ENCODE data around the gene ZMYND8.
"Not testable (repeated sequence)": the region's sequence is repeated elsewhere in the genome, so short reads cannot be mapped to it uniquely, and the experiment has no call there.

The ZMYND8 gene

DNA sequence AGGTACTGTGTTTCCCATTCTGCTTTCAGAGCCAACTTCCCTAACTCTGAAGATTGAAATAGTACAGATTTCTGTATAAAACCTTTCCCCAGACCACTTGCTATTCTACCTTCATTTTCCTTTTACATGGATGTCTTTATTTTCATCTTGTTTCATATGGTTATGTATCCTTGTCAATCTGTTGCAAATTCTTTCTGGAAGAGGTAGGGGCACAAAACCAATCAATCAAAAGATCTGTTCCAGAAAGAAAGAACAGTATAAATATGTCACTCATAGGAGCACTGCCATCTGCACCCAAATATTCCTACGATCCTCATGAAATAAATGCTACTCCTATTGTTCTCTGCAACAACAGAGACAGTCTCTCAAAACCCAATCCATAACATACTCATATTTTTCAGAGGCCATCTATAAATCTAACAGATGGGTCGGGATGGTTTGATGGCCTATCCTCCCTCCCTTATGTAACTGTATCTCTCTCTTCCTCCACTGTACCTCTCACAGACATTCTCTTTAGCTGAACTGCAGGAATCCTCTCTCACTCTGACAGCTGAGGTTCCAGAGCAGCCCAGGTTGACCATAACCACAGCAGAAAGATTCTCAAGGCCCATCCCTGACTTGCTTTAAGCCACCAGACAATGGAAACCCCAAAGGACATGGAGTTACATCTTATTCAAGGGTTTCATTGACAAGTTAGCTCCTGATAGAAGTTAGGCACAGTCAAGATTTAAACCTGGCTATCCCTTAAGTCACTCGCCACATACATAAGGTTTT lies 112.8 kb downstream of the ZMYND8 start:
- DNase-seq: no peak

DNA sequence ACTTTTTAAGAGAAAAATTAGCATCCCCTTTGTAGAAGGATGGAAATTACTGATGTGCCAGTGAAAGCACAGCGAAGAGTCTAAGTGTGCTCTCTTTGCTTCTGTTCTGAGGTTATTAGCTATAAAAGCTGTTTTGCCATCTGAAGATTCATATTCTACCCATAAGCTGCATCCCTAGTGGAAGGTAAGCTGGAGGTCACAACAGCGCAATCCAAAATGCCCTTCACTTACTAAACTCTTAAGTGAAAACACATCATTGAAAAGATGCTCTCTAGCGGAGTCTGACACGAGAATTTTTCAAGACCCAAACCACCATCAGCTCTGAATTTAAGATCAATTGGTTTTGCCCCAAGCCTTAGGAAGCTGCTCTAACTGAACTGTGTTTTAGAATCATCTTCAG lies 113.5 kb downstream of the ZMYND8 start:
- no peak for DNase-seq

DNA sequence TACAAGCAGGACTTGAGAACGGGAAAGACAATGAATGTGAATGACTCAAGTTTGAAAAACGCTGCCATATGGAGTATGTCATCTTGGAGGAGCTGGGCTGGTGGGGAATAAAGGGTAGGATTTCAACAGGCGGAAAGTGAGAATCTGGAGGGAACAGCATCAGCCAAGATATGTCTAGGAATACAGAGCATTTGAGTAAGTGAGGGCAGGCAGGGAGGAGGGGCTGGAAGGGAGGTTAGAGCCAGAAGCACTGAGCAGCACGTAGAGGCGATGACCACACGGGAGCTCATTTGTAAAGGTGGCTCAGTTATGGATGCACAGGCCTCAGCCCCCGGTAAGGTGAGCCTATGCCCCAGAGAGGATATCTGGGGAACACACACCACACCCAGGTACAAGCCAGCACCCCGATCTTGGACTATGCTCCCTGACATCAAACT lies 115.1 kb downstream of the ZMYND8 start:
- DNase-seq: no peak

DNA sequence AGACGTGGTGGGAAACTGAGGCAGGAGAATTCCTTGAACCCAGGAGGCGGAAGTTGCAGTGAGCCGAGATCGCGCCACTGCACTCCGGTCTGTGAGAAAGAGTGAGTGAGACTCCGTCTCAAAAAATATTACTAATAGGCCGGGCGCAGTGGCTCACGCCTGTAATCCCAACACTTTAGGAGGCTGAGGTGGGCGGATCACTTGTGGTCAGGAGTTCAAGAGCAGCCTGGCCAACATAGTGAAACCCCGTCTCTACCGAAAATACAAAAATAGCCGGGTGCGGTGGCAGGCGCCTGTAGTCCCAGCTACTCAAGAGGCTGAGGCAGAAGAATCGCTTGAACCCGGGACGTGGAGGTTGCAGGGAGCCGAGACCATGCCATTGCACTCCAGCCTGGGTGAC lies 116.4 kb downstream of the ZMYND8 start:
- not testable (repeated sequence) for DNase-seq

DNA sequence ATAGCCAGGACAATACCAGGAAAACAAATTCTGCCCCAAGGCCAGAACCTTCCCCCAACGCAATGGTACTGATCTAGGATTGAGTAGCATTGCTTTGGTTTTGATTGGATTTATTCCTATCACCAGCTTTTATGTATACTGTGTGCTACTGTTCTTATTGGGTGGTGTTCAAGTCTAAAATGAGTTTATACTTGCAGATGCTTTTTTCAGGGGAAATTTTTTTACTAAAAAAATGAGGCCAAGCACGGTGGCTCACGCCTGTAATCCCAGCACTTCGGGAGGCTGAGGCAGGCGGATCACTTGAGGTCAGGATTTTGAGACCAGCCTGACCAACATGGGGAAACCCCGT lies 116.8 kb downstream of the ZMYND8 start:
- DNase-seq: no peak

DNA sequence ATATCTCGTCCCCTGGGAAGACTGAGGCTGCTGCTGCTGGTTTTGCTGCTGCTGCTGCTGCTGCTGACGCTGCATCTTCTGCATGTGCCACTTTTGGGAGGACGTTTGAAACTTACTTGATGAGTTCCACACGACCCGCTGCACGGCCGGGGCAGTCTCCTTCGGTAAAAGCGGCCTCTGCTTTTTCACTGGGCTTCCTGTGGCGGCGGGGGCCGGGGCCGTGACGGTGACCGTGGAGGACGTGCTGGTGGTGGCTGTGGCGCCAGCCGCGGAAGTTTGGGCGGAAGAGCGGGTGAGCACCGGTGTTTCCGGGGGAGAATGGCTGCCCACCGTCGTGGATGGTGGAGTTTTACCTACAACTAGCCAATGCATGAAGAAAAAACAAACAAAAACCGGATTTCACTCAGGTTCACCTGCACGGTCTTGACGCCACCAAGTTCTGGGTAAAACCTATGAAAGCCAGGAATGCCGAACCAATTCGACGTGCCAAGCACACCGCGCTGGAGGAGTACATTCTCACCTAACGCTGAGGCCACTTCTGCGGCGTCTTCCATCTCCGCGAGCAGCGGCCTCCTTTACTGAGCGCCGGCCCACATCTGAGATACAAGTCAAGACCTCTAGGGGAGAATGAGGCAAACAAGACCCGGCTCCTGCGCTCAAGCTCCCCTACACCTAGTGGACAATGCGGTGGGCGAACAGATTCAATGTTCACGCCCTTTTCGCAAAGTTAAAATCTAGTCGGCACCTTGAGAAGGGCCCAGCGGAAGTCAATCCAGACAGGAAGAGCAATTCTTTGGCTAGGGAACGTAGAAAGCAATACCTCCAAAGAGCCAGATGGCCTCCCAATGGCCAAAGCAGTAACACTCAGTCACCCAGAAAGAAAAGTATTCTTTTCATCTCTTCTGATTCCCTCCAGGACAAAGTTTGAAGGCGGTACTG lies 117.5 kb downstream of the ZMYND8 start:
- no peak for DNase-seq

DNA sequence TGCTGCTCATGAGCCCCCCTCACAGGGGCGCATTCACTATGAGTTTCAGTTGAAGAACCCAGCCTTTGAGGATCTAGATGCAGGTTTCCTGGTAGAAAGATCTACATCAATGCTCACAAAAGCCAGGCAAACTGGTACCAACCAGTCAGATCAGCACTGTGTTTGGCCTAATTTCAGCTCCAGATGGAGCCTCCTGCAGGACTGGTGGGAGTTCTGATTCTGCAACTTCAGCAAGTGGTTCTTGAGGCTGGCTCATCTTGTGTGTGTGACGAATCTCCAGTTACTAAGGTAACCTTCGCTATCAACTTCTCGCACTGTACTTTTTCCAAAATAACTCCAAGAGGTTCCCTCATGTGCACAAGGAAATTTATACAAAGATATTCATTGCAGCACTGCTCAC lies 118.8 kb downstream of the ZMYND8 start:
- no peak for DNase-seq

DNA sequence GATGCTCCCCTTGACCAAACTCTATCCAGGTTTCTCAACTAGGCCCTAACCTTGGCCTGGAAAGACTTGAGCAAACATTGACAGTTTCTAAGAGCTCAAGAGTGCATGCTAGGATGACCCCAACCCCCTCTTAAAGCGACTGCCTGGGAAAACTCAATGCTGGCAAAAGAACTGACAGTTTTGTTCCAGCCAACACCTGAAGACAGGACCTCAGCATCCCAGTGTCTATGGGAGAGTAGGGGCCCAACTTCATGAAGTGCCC lies 119.9 kb downstream of the ZMYND8 start:
- no peak for DNase-seq

DNA sequence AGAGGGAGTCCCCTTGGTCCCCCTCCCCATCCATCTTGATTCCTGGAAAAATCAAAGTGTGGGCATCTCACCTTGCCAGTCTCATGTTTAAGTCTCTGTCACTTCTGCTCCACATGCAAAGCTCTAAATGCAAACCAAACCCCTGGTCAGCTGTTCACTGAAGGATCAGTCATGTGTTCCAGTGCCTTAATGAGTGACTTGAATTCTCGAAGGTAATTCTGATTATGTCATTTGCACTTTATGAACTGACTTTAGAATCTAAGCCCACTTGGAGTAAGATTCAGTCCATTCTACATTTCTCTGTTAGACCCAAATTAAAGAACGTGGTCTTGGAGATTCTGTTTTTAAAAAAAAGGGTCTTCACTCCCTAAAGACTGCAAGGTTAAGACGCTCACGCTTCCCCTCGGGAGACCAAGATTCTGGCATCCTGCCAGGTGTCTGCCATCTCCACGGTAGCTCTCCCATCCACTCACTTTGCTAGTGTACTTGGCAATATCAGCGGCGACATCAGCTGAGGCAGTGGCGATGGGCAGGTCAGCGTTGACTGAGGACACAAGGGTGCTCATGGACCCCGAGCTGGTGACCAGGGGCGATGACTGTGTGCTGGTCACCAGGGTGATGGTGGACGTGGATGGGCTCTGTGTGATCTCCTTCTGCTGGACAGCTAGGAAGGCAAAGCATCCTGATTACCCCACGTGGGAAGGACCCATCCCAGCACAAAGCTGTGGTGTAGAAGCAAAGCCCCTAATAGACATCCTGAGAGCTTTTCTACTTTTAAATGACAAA lies 120.5 kb downstream of the ZMYND8 start:
- no peak for DNase-seq

DNA sequence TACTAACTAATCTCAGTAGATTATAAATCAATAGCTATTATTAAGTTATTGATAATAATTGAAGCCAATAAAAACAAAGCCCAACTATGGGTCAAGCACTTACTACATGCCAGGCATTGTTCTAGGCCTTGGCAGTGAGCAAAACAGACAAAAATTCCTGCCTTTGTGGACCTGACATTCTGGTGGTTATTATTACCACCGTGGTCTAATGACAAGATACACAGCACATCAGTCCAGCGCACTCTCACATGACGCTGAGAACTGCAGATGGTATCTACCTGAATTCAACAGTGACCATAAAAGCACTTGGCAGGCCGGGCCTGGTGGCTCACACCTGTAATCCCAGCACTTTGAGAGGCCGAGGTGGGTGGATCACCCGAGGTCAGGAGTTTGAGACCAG lies 121.4 kb downstream of the ZMYND8 start:
- no peak for DNase-seq

DNA sequence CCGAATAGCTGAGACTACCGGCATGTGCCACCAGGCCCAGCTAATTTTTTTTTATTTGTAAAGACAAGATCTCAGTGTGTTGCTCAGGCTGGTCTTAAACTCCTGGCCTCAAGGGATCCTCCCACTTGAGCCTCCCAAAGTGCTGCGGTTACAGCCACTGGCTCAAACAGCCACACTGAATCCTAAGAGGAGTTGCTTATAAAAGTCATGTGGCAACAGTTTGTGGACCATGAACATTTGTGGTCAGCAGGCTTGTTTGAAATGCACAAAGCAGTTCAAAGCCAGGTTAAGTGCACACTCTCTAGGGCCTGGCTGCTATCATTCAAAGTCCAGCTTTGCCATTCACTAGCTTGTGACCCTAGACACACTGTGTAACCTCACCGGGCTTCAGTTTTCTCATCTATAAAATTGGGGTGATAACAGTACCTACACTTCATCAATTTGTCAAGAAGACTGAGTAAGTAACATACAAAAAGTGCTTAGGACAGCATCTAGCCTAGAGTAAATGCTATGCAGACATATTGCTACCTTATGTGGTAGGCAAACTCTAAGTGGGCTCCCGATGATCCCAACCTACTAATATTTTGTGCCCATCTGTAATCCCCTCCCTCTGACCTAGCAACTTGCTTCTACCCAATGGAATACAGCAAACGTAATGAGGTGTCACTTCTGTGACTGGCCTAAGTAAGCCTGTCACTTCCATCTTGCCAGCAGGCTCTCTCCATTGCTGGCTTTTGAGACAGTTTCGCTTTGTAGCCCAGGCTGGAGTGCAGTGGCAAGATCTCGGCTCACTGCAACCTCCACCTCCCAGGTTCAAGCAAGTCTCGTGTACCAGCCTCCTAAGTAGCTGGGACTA lies 122.9 kb downstream of the ZMYND8 start:
- no peak for DNase-seq

DNA sequence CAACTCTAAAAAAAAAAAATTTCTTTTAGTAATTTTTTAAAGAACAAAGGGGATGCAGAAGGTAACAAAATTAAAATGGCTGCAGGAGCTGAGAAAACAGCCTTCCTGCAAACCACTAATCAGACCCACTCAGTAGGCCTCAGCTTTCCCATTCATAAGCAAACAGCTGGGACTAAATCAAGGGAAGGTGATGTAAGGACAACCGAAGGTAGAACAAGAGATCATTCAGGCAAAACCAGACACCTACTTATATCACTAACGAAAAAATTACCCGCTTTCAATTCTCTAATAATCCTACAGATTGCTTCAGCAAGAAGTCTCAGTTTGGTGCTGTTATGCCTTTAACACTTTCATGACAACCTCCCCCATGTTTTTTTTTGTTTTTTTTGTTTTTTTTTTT lies 124.0 kb downstream of the ZMYND8 start:
- peak; percentile 7 for DNase-seq

DNA sequence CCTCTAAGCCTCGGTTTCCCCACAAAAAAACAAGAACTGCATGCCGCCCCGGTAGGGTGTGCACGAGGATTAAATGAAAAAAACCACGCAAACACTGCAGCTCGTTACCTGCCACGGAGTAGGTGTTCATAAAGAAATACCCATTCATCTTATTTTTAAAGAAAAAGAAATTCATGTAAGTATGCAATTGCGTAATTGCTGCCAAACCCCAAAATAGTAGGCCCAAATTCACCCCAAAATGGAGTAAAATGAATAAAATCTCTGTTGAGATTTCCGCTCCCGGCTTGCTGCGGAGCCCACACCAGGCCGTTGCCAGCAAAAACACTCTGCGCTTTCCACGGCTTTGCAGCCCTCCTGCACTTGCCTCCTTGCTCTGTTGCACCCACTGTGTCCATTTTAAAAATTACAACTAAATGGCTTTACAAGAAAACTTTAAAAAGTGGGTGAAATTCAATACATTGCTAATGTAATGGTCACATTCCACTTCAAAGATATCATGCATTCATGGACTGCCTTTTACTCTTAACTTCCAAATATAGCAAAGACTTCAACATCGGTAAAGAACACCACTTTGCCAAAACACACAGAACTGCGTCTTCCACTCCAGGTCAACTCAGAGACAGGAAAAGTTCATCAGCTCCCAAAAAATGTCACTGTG lies 125.0 kb downstream of the ZMYND8 start:
- DNase-seq: no peak

DNA sequence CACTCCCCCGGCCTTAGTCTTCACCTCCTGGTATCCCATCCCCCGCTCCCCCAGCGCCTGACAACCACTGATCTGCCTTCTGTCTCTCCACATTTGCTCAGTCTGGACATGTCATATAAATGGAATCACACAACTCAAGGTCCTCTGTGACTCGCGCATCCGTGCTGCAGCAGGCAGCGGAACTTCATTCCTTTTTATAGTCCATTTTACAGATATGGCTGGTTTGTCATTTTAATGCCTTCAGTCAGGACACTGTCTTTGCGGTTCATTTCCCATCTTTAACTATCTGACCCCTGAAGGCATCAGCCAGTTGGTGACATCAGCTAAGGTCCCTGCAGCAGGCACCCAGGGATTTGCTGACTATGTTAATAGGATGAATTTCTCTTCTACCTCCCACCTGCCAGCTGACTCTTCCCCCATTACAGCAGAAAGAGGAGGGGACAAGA lies 125.7 kb downstream of the ZMYND8 start:
- DNase-seq: no peak

DNA sequence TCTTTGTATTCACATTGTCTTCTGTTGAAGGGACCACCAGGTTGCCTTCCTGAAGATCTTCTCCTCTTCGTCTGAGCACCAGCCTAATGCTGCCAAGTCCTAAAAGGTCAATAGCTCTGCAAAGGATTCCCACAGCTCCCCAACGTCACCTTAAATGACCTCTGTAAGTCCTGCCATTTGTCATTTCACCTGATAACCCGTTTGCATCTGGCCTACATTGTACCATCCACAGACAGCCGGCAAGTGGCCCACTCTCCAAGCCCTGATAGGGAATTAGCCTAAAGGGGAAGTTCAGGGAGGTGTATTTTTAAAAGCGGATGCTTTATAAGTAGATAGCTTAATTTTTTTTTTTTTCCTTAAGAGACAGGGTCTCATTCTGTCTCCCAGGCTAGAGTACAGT lies 127.8 kb downstream of the ZMYND8 start:
- DNase-seq: no peak

DNA sequence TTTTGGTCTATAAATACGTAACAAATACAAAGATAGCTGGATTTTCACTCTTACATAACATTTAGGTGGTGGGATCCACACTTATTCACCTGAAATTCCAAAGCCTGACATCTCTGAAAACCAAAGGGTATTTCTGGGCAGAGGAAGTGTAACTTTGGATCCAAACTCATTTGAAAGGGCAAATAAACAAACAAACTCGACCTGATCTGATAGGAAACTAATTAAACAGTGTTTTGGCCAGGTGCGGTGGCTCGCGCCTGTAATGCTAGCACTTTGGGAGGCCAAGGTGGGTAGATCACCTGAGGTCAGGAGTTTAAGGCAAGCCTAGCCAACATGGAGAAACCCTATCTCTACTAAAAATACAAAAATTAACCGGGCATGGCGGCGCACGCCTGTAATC lies 128.9 kb downstream of the ZMYND8 start:
- no peak for DNase-seq

DNA sequence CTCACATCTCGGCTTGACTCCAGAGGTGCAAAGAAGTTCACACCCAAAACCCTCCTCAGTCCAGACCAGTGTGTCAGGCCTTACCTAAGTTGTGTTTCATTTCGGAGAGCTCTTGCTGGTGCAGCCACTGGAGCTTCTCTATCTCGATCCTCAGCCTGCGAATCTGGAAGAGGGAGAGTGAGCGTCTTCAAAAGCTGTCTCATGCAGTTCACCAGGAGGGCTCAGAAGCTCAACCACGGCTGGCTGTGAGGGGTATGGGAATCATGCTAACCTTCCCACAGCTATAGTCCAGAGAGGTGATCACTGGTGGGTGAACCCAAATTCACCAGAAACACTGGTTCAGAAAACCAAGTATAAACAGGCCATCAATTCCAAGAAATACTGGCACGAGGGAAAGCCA lies 129.4 kb downstream of the ZMYND8 start:
- no peak for DNase-seq

DNA sequence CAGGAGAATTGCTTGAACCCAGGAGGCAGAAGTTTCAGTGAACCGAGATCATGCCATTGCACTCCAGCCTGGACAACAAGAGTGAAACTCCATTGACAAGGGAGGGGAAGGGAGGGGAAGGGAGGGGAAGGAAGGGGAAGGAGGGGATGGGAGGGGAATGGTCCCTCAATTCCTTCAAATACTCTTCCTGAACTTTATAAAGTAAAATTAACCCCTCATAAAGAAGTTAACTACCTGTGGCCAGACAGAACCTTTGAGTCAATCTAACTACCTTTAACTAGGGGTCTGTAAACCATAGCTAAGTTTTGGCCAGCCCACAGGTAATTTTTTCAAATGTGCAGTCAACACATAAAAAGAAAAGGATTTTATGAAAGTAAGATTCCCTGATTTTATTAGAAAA lies 131.0 kb downstream of the ZMYND8 start:
- DNase-seq: no peak

DNA sequence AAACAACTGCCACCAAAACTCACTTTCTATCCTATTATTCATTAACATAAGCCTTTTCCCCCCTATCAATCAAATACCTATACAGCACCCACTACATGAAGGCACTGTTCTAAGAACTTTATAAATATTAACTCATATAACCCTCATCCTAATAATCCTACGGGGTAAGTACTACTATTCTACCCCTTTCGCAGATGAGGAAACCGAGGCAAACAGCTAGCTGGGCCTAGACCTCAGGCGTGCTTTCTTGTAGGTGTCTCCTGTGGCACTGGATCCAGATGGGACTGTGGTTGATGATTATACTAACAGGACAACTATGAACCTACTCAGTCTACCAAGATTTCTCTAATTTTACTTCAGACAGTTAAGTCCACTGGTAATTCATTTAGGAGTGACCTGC lies 131.6 kb downstream of the ZMYND8 start:
- DNase-seq: no peak

DNA sequence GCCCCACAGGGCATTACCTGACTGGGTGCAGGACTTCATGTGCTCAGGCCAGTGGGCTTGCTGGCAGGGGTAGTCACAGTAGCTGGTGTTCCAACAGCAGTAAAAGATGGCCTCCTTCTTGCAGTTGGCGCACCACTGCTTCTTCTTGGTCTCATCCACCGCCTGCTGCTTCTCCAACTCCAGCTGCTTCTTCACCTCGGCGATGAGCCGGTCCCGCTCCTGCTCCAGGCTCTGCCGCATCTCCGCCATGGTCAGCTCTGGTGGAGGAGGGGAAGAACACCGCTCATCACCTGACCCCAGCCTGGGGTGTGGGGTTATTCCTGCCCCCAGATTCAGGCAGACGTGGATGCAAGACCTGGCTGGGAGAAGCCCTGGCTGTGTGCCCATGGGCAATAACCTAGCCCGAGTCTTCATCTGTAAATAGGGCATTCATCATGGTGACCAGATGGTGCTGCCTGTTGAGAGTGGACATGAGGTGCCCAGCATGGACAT lies 132.2 kb downstream of the ZMYND8 start:
- no peak for DNase-seq

DNA sequence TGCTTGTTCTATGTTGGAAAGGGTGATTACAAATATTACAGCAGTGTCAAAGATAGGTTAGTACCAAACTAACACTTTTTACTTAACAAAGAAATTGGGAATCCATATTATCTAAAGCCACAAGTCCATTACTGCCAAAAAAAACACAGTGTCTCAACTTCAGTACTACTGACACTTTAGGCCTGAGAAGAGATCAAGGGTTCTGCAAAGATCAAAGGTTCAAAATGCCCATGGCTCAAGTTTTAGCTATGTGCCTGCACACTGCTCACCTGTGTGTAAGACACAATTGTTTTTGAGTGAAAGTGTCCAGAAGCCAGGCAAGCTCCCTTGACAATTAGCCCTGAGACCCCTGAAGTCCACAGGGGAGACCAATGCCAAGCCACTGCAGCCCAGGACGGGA lies 132.6 kb downstream of the ZMYND8 start:
- no peak for DNase-seq

All from NCI-H774 (cell line).